ENCODE data around the gene RAE1.
"Not testable (repeated sequence)": the region's sequence is repeated elsewhere in the genome, so short reads cannot be mapped to it uniquely, and the experiment has no call there.

The RAE1 gene

DNA sequence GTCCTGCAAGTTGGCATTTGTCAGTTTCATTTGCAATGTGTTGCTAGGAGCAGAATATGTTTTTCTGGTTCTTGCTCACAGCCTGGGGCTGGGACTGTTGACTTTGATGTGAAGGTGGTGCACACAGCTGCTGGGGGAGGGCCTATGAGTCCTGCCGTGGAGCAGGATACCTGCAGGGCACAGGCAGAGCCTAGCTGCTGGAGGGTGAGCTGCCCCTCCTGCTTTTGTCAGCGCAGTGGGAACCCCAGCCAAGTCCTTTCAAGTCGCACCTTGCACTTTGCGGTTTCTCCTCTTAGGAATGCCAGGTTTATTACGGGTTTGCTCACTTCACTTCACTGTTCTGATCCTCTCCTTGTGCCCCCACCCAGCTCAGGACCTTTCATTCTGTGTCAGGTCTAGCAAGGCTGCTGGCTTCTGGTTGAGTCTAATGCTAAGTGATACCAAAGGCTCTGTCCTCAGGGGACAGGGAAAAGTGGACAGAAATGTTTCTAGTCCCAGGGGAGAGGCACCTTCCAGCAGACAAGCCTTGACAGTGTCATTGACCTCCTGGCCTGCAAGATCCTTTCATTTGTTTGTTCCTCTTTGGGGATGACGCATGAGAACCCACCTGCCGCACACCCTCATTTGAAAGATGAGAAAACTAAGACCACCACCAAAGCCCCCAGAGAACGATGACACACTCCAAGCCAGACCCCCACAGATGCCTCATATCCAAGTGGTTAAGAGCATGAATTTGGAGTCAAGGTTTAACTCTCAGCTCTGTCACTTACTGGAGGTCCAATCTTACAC lies 24.2 kb upstream of the RAE1 start:
- DNase-seq (ENCODE audit: low read depth): no peak

DNA sequence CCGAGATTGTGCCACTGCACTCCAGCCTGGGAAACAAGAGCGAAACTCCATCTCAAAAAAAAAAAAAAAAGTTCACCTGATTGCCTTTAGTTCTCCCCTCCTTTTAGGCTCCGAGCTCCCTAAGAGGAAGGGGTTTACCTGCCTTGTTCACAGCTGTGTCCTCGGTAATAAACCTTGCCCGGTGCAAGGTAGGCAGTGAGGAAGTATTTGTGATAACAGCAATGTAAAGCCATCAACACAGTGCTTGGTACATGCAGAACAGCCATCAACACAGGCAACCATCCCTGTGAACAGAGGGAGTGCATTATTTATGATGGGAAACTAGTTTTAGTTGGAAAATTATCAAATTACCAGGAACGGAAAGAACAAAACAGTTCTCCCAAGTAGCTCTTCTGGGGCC lies 23.2 kb upstream of the RAE1 start:
- no peak for DNase-seq (ENCODE audit: low read depth)

DNA sequence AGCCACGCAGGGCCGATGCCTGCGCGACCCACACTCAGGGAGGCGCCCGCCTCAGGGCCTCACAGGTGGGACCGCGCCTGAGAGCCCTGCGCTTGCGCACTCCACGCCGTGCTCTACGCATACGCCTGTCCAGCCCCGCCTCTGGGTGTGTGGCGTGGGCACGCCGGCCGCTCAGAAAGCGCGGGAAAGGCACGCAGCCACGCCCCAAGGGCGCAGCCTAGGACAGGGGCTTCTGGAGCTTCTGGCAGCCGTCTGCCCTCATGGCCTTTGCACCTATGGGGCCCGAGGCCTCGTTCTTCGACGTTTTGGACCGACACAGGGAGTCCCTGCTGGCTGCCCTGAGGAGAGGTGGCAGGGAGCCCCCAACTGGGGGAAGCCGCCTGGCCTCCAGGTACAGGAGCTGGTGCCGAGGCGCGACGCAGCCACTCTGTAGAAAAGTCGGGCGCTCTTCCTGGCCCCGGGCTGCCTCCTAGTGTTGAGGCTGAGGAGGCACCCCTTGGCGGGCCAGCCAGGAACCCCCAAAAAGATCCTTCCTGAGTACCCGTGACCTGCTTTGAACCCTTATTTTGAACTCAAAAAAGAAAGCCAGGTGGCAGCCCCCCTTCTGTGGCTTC lies 21.3 kb upstream of the RAE1 start, which contains the start of gene SPO11:
Gene SPO11, plus strand, starts transcription at position 196 of the 614 bp plus-strand sequence. Its CDS starts 65 bp downstream, at position 261.
- DNase-seq (ENCODE audit: low read depth): no peak

DNA sequence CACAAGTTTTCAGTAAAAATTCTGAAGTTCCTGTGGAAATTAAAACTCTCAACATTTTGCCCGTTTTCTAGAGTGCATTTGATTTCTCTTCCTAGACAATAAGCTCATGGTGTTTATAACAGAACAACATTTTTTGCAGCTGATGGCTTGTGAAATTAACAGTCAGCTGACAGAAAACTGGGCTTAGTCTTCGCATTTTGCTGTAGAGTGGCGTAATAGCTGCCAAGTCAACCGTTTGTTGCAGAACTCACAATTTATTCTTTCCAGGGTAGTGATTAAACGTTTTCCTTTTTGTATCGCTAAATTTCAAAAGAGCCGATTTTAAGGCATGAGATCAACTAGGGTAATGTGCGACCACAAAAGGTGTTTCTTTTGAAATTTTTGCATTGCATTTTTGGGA lies 20.1 kb upstream of the RAE1 start:
- DNase-seq (ENCODE audit: low read depth): no peak

DNA sequence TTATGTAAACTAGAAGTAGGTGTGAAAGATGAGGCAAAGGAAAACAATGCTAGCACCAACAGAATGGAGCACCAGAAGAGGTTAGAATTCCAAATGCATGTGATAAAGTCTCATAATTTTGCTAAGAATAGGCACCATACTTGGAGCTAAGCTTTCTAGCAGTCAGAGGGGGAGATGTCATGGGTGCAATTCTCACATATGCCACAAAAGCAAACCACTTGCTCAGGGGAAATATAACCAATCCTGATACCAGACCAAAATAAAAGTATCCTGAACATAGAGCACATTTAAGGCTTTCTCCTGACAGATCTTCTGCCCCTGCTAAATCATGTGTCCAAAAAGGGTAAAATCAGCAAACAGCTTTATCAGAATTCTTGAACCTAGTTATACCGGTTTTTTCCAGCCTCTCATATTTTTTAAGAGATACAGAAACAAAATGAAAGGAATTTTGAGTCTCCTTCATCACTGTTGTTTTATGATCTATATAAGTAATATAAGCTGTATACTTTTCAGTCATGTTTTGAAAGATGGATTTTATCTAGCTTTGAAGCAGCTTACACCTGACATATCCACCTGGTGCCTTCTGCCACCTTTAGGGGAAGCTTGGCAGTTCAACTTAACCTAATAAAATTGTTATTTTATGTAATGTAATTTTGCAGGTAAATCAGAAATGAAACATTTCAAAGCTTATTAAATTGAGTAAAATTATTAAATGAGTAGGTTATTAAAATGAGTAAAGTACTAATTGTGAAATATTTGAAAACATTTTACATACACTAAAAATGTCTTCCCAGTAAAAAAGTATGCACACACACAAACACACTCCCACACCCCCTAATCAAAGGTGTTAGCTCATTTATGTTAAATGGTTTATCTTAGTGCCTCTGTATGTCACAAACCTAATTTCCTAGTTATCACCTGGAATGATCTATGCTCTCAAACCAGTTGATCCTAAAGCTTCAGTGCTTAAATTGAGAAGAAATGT lies 18.7 kb upstream of the RAE1 start:
- DNase-seq (ENCODE audit: low read depth): no peak

DNA sequence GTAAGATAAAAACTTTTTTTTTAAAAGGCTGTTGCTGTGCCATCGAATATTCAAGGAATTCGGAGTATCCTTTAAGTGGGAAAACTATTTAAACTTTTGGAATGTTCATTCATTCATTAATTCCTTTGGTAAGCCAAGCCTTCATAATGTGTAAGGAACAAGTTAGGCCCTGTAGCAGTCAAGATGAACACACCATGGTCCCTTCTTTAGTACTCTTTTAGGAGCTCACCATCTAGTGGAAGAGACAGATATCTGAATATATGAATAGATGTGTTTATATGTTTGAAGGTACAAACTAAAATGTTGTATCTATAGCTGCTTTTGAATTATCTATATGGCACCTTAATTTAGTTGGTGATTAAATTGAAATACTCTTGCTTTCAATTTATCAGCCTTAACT lies 15.7 kb upstream of the RAE1 start:
- DNase-seq (ENCODE audit: low read depth): no peak

DNA sequence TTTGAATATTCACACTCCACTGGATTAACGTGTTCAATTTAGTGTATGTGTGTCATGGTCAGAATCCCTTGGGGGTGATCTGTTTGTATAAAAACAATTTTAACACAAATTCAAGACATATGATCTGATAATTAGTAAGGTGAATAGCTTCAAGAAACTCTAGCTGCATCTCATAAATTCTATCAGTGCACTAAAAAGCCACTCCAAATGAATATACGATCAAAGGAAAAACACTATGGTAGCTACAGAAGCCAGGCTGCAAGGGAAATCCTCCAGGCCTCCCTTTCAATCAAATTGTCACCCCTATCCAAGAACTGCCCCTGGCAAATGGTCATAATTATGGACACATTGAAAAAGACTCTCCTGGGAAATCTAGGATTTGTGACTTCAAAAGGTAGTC lies 9.4 kb upstream of the RAE1 start:
- no peak for DNase-seq (ENCODE audit: low read depth)

DNA sequence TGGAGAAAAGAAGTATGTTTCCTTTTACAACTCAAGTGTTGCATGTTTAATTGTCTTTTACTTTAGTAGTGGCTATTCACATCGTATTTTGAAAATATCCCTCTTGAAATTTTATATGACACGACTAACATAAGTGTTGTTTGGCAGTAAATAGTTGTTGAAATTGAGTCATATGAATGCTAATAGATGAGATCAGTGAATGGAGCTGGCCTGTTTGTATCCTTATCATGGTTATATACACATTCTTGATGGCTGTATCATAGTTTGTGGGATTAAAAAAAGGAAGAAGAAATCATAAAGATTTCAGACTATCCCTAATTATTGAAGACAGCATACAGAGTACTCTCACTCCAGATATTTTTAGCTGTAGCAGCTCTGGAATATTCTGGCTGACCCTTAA lies 8.2 kb upstream of the RAE1 start:
- no peak for DNase-seq (ENCODE audit: low read depth)

DNA sequence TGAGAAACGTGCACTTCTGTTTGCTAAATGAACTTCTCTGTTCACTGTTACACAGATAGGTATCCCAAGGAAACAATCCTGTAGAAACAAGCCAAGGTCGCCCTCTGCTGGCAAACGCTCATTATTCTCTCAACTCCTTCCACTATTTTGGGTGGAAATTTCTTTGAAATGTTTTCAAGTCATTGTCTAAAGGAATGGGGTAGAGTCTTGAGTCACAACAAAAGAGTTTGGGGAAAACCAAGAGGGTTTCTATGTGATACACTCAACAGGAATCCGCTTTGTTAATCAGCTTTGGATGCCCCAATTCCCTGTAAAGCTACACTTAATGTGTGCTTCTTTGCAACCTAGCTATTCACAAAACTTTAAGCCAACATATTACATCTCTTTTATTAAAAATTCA lies 4.6 kb upstream of the RAE1 start:
- DNase-seq (ENCODE audit: low read depth): peak; percentile 45

DNA sequence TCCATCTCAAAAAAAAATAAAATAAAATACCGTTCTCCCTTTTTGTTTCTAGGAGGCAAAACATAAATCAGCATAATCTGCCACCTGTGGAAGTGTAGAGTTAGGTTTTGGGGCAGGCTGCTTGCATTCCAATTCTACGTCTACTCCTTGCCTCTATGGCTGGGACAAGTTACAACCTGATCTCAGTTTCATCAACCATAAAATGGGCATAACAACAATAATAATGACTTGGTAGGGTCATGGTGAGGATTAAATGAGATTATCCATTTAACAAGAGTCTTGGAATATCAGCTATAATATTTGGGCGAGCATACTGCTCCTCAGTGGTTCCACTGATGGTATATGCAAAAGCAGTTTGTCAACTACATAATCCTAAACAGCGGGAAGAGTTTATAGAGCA lies 3.7 kb upstream of the RAE1 start:
- DNase-seq (ENCODE audit: low read depth): no peak

DNA sequence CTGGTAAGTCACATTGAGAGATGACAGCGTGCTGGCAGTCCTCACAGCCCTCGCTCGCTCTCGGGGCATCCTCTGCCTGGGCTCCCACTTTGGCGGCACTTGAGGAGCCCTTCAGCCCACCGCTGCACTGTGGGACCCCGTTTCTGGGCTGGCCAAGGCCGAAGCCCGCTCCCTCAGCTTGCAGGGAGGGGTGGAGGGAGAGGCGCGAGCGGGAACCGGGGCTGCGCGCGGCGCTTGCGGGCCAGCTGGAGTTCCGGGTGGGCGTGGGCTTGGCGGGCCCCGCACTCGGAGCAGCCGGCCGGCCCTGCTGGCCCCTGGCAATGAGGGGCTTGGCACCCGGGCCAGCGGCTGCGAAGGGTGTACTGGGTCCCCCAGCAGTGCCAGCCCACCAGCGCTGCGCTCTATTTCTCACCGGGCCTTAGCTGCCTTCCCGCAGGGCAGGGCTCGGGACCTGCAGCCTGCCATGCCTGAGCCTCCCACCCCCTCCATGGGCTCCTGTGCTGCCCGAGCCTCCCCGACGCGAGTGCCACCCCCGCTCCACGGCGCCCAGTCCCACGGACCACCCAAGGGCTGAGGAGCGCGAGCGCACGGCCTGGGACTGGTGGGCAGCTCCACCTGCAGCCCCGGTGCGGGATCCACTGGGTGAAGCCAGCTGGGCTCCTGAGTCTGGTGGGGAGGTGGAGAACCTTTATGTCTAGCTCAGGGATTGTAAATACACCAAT lies 2.7 kb upstream of the RAE1 start:
- DNase-seq (ENCODE audit: low read depth): not testable (repeated sequence)

DNA sequence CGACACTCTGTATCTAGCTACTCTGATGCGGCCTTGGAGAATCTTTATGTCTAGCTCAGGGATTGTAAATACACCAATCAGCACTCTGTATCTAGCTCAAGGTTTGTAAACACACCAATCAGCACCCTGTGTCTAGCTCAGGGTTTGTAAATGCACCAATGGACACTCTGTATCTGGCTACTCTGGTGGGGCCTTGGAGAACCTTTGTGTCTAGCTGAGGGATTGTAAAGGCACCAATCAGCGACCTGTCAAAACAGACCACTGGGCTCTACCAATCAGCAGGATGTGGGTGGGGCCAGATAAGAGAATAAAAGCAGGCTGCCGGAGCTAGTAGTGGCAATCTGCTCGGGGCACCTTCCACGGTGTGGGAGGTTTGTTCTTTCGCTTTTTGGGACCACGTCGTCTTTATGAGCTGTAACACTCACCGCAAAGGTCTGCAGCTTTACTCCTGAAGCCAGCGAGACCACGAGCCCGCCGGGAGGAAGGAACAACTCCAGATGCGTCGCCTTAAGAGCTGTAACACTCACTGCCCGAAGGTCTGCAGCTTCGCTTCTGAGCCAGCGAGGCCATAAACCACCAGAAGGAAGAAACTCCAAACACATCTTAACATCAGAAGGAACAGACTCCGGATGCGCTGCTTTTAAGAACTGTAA lies 2.0 kb upstream of the RAE1 start:
- DNase-seq (ENCODE audit: low read depth): not testable (repeated sequence)

DNA sequence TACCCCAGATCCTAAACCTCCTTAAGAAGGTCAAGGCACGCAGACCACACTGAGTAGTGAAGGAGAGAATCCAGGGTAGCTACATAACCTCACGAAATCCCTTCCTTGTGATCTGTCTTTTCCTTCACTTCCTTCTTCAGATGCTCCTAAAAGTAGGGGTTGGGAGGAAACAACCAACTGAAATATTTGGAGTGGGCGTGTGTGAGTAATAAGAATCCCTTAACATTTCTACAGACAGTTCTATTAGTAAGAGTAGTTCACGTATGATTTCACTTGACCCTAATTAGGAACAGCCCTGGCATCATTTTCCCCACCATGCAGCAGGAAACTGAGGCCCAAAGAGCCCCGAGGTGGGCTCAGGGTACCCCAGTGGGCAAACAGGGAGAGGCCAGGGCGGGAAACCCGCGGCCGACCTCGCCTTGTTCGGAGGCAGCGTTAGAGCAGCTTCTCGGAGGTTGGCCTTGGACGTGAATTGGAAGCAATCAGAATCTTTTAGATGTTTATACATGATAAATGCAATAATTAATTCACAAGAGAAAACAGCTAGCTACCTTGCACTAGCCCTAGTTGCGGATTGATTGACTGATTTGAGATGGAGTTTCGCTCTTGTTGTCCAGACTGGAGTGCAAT lies 859 bp upstream of the RAE1 start:
- no peak for DNase-seq (ENCODE audit: low read depth)

DNA sequence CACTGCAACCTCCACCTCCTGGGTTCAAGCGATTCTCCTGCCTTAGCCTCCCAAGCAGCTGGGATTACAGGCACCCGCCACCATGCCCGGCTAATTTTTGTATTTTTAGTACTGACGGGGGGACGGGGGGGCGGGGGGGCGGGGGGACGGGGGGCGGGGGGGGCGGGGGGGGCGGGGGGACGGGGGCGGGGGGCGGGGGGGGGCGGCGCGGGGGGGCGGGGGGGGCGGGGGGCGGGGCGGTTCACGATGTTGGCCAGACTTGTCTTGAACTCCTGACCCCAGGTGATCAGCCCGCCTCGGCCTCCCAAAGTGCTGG lies 371 bp upstream of the RAE1 start:
- not testable (repeated sequence) for DNase-seq (ENCODE audit: low read depth)

DNA sequence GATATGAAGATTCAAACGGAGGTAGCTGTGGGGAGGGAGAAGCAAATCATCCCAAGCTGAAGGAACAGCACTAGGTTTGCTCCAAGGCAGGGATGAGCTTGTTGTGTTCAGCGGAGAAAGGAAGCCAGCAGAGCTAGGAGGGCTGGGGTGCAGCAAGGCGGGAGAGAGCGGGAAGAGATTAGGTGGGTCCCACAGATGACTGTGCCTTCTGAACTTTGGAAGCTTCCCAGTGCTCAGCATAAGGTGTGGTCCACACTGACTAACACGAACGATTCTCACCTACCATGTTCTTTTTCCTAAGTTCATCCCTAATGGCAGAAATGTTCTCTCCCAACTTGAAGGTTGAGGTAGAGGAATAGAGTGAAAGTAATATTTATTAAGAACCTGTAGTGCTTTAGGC lies 1.2 kb downstream of the RAE1 start:
- no peak for DNase-seq (ENCODE audit: low read depth)

DNA sequence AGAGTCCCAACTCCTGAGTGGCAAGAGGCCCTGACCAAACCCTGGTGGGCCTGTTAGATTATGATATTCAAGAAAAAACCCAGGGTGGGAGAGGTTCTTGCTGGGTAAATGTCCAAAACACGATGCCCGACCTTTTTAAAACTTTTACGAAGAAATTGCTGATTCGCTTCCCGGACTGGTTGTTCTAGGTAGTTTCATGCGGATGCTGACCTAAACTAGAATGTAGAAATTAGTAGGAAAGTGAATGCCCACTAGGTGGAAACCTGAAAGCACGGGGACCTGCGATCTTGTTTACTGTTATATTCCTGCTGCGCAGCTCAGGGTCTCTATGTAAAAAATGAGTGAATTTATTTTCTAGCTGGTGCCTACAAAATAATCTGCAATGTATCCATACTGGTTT lies 2.3 kb downstream of the RAE1 start:
- DNase-seq (ENCODE audit: low read depth): no peak

DNA sequence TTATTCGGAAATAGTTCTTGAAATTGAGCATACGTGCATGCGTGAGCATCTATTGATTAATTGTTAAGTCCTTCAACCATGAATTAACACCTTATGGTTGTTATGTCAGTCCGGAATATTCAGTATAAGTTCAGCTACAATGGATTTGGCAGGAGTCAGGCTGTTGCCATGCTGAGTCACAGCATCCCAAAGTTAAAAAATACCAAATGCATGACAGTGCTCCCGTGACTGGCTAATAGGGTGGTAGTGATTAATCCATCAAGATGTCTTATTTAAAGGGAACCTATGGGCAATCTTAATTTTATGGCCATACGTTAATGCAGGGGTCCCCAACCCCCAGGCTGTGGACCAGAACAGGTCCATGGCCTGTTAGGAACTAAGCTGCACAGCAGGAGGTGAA lies 10.5 kb downstream of the RAE1 start:
- no peak for DNase-seq (ENCODE audit: low read depth)

DNA sequence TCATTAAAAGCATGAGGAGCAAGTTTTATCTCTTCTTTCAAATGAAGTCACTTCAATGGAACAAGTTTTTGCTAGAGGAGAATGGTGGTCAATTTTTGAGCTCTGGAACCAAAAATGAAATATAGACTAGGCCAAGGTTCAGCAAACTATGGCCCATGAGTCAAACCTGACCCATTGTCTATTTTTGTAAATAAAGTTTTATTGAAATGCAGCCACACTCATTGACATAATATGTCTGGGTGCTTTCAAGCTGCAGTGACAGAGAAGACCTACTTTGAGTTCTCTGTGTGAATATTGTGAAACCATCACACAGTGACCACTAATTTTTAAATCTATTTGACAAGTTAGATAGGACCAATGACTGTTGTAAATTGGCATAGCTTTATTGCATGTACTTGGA lies 13.4 kb downstream of the RAE1 start:
- DNase-seq (ENCODE audit: low read depth): no peak

DNA sequence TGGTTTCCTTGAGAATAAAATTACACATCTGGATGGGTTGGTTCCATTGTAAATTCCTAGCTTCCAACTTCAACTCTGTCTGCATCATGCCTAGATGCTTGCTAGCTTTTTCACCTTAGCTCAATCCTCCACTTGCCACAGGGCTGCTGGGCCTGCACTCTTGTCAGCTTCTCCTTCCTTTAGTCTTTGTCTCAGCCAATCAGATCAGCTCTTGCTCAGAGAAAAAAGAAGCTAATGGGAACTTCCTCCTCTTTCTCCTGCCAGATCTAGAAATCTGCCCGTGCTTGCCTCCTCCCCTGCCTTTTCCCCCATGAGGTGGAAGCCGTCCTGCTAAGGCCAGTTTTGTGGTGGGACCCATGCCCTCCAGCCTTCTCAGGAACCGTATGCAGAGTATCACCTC lies 18.5 kb downstream of the RAE1 start:
- DNase-seq (ENCODE audit: low read depth): no peak

DNA sequence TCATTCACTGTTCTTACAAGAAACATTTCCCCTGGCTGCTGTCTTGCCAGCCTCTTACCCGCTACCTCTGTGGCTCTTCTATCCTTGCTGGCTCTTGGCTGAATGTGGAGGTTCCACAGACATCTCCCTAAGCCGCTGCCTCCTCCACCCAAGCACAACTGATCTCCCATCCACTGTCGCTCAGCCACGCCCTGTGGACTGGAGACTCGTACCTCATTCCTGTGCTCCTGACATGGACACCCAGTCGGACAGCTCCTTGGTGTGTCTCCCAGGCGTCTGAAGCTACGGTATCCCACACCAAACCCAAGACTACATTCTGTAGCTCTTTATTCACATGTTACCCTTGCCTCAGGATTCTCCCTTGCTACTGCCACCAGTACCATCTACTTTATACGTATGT lies 19.3 kb downstream of the RAE1 start:
- DNase-seq (ENCODE audit: low read depth): no peak

DNA sequence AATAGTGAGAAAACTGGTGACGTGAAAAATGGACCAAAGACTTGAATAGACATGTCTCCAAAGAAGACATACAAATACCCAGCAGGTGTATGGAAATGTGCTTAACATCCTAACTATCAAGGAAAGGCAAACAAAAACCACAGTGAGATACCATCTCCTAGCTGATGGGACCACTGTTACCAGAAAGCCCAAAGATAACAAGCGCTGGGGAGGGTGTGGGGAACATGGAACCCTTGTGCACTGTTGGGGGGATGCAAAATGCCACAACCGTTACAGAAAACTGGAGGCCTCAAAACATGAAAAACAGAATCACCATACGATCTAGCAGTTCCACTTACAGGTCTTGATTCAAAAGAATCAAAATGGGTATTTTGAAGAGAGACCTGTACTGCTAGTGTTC lies 20.3 kb downstream of the RAE1 start:
- no peak for DNase-seq (ENCODE audit: low read depth)
